Keratinocyte (primary cell): ENCODE measurements around the gene COMMD7. TPM values are rescaled to one million over a fixed set of nuclear protein-coding genes. Genes with fewer than 3 reads are reported as not detected.
A peak's percentile ranks its signal among the peaks of the same experiment; 100 is the strongest.

ENCODE experiments used
- DNase-seq: peaks from one replicate; pipeline ENCODE4 v3.0.0-alpha.2; 2011; ENCODE audit warnings: low read depth, missing footprints, low spot score
- FAIRE-seq: peaks from 2 replicates; lab custom pipeline; 2011; peaks lifted over from hg19 to GRCh38; lab: Jason Lieb, UNC
- H2AFZ ChIP-seq: 2 replicates; pipeline ENCODE4 v1.6.0; 2012; ENCODE audit warnings: low read length, control low read depth, inconsistent platforms; ENCODE audit not compliant: control insufficient read depth
- H3K27ac ChIP-seq: 2 replicates; pipeline ENCODE4 v1.5.1; 2011; ENCODE audit warnings: low read length; ENCODE audit not compliant: control insufficient read depth, insufficient read depth
- H3K27me3 ChIP-seq: 3 replicates; pipeline ENCODE4 v1.6.0; 2011; ENCODE audit warnings: low read length; ENCODE audit not compliant: control insufficient read depth, insufficient read depth; ENCODE audit errors: extremely low read depth
- H3K36me3 ChIP-seq, 2 experiments: 2 replicates in 1 of 2; 3 replicates in 1 of 2; pipeline ENCODE4 v1.5.1; 2011; ENCODE audit warnings: low read length in 2 of 2, mild to moderate bottlenecking in 1 of 2; ENCODE audit not compliant: control insufficient read depth in 2 of 2, insufficient read depth in 2 of 2; ENCODE audit errors: extremely low read depth in 1 of 2
- H3K4me1 ChIP-seq: 3 replicates; pipeline ENCODE4 v1.5.1; 2011; ENCODE audit warnings: low read length; ENCODE audit not compliant: control insufficient read depth, insufficient read depth; ENCODE audit errors: extremely low read depth
- H3K4me2 ChIP-seq: 3 replicates; pipeline ENCODE4 v1.6.0; 2011; ENCODE audit warnings: low read depth, low read length; ENCODE audit not compliant: control insufficient read depth, insufficient read depth; ENCODE audit errors: extremely low read depth
- H3K4me3 ChIP-seq, 3 experiments: fragments of 200-600 bp in 1 of 3; sonication (generic) in 1 of 3; 2 replicates in 2 of 3; 3 replicates in 1 of 3; pipeline ENCODE4 v1.5.1; 2011 to 2016; ENCODE audit warnings: low read length in 3 of 3, mild to moderate bottlenecking in 3 of 3, control low read depth in 2 of 3, inconsistent platforms in 1 of 3, low read depth in 1 of 3, mixed read lengths in 1 of 3, mixed run types in 1 of 3, moderate library complexity in 1 of 3; ENCODE audit not compliant: control insufficient read depth in 2 of 3, insufficient read depth in 2 of 3; ENCODE audit errors: extremely low read depth in 1 of 3
- H3K79me2 ChIP-seq: 2 replicates; pipeline ENCODE4 v1.6.0; 2012; ENCODE audit warnings: low read length; ENCODE audit not compliant: control insufficient read depth, insufficient read depth
- H3K9ac ChIP-seq: 3 replicates; pipeline ENCODE4 v1.6.0; 2011; ENCODE audit warnings: low read length; ENCODE audit not compliant: control insufficient read depth, insufficient read depth; ENCODE audit errors: extremely low read depth
- H3K9me1 ChIP-seq: 3 replicates; pipeline ENCODE4 v1.6.0; 2011; ENCODE audit warnings: low read length; ENCODE audit not compliant: control insufficient read depth, insufficient read depth; ENCODE audit errors: extremely low read depth
- H3K9me3 ChIP-seq: 2 replicates; pipeline ENCODE4 v1.5.1; 2012; ENCODE audit warnings: low read depth, low read length; ENCODE audit not compliant: control insufficient read depth
- H4K20me1 ChIP-seq: 3 replicates; pipeline ENCODE4 v1.6.0; 2011; ENCODE audit warnings: low read length; ENCODE audit not compliant: control insufficient read depth, insufficient read depth; ENCODE audit errors: extremely low read depth
- CTCF ChIP-seq, 3 experiments: IDR thresholded peaks in 1 of 3; conservative IDR thresholded peaks in 1 of 3; optimal IDR thresholded peaks in 1 of 3; 2 replicates in 2 of 3; 3 replicates in 1 of 3; pipeline versions ENCODE3 to v1.5.1; 2011; ENCODE audit warnings: low read length in 3 of 3, mild to moderate bottlenecking in 3 of 3, moderate library complexity in 2 of 3, control low read depth in 1 of 3, inconsistent platforms in 1 of 3; ENCODE audit not compliant: insufficient read depth in 2 of 3; ENCODE audit errors: extremely low read depth in 1 of 3
- EZH2 ChIP-seq: IDR thresholded peaks from one replicate; pipeline ENCODE4 v1.6.1; 2012; ENCODE audit warnings: inconsistent platforms, mild to moderate bottlenecking, low read length, moderate library complexity
- dilution Hi-C: fragments of 300-500 bp; cut with MboI; formaldehyde crosslinking; loops from one replicate; pipeline ENCODE4 v1.7.0; 2020; ENCODE audit warnings: low sequenced_read_pairs; ENCODE audit not compliant: extremely low pct_ligation_motif_present
- polyA plus RNA-seq, 5 experiments: library from polyadenylated mRNA; depleted of rRNA in 3 of 5; stranded (reverse) in 3 of 5; stranded (forward) in 1 of 5; unstranded in 1 of 5; fragments of >200 nt; gene quantifications; 1 replicate in 1 of 5; 2 replicates in 3 of 5; 3 replicates in 1 of 5; pipeline versions ENCODE4 v1.2.1 to v1.2.3, GENCODE V29; 2011 to 2012; ENCODE audit warnings: missing spikeins in 2 of 5, low read depth in 1 of 5, low replicate concordance in 1 of 5

COMMD7 gene
- polyA plus RNA-seq, 1 donor (not counting 4 experiments of a cell fraction or from before 2014, with no cell fraction given), result 39.9 TPM

GRCh38 chr20:32752458-32753250, 9.4 kb upstream of the COMMD7 start:
- no peak for FAIRE-seq
- peak overlapping the region; percentile 63 for H3K4me2 ChIP-seq

GRCh38 chr20:32751702-32752457, 8.6 kb upstream of the COMMD7 start:
- Histone ChIP-seq H3K4me2 (peak overlapping the region; percentile 63), H3K4me1 (peaks cover 19% of the 10 kb centered on the region), H2AFZ (no peak overlapping the region), H3K79me2 (no peaks in the 10 kb centered on the region), H3K27ac (no peak overlapping the region), H4K20me1 (no peaks in the 10 kb centered on the region), H3K27me3 (no peaks in the 10 kb centered on the region), H3K4me3 (no peak overlapping the region), H3K36me3 (no peaks in the 10 kb centered on the region), H3K9ac (no peak overlapping the region), H3K9me3 (no peaks in the 10 kb centered on the region), H3K9me1 (no peaks in the 10 kb centered on the region)
- FAIRE-seq (no peak), DNase-seq (no peak)
- dilution Hi-C loops, result no loop called here
- TF ChIP-seq EZH2 (no peak), CTCF (optimal IDR thresholded peaks at IDR 0.05 in 1 of 3, IDR thresholded peaks at IDR 0.05 in 1 of 3, conservative IDR thresholded peaks at IDR 0.05 in 1 of 3; ENCODE audit: extremely low read depth in 1 of 3, insufficient read depth in 2 of 3, low read length in 3 of 3) (no peak)

More at GRCh38 chr20:32752458-32753250, 9.4 kb upstream of the COMMD7 start:
- TF ChIP-seq CTCF (optimal IDR thresholded peaks at IDR 0.05 in 1 of 3, IDR thresholded peaks at IDR 0.05 in 1 of 3, conservative IDR thresholded peaks at IDR 0.05 in 1 of 3; ENCODE audit: extremely low read depth in 1 of 3, insufficient read depth in 2 of 3, low read length in 3 of 3) (no peak), EZH2 (no peak)
- H3K36me3 ChIP-seq, result no peaks in the 10 kb centered on the region
- peak overlapping the region; percentile 59 for H3K27ac ChIP-seq
- dilution Hi-C loops, result no loop called here
- H3K4me3 ChIP-seq, result no peak overlapping the region
- no peaks in the 10 kb centered on the region for H3K9me1 ChIP-seq
- DNase-seq, result no peak
- H2AFZ ChIP-seq, result peak overlapping the region; percentile 80
- H4K20me1 ChIP-seq, result no peaks in the 10 kb centered on the region
- no peak overlapping the region for H3K9ac ChIP-seq
- H3K79me2 ChIP-seq, result no peaks in the 10 kb centered on the region
- H3K9me3 ChIP-seq, result no peaks in the 10 kb centered on the region
- no peaks in the 10 kb centered on the region for H3K27me3 ChIP-seq
- peaks cover 19% of the 10 kb centered on the region for H3K4me1 ChIP-seq
